ENCODE data around the gene NUMBL.
"Not testable (repeated sequence)": the region's sequence is repeated elsewhere in the genome, so short reads cannot be mapped to it uniquely, and the experiment has no call there.

The NUMBL gene

GRCh38 chr19:40690050-40690692 lies at the start of gene NUMBL:
Gene NUMBL (minus strand): TSS chr19:40690651. CDS start chr19:40690483, 168 bp downstream.
- no peak for DNase-seq (ENCODE audit: low read depth in 2 of 2)

- no peak for DNase-seq (ENCODE audit: low read depth in 2 of 2)
Measured at GRCh38 chr19:40739030-40739839, 48.8 kb upstream of the NUMBL start.

GRCh38 chr19:40737102-40737644 lies 46.7 kb upstream of the NUMBL start:
- no peak for DNase-seq (ENCODE audit: low read depth in 2 of 2)

- DNase-seq (ENCODE audit: low read depth in 2 of 2) = no peak
Measured at GRCh38 chr19:40736661-40737060, 46.2 kb upstream of the NUMBL start.

GRCh38 chr19:40735013-40735771 lies 44.7 kb upstream of the NUMBL start:
- no peak for DNase-seq (ENCODE audit: low read depth in 2 of 2)

- no peak for DNase-seq (ENCODE audit: low read depth in 2 of 2)
Measured at GRCh38 chr19:40733149-40733548, 42.7 kb upstream of the NUMBL start.

GRCh38 chr19:40732304-40732703 lies 41.9 kb upstream of the NUMBL start:
- DNase-seq (ENCODE audit: low read depth in 2 of 2) = not testable (repeated sequence)

- not testable (repeated sequence) for DNase-seq (ENCODE audit: low read depth in 2 of 2)
Measured at GRCh38 chr19:40730065-40730464, 39.6 kb upstream of the NUMBL start.

GRCh38 chr19:40726279-40726678 lies 35.8 kb upstream of the NUMBL start:
- no peak for DNase-seq (ENCODE audit: low read depth in 2 of 2)

- DNase-seq (ENCODE audit: low read depth in 2 of 2) = no peak
Measured at GRCh38 chr19:40724855-40725254, 34.4 kb upstream of the NUMBL start.

- no peak for DNase-seq (ENCODE audit: low read depth in 2 of 2)
Measured at GRCh38 chr19:40724315-40724714, 33.9 kb upstream of the NUMBL start.

GRCh38 chr19:40723661-40724254 lies 33.3 kb upstream of the NUMBL start:
- no peak for DNase-seq (ENCODE audit: low read depth in 2 of 2)

GRCh38 chr19:40721936-40722661 lies 31.6 kb upstream of the NUMBL start:
- DNase-seq (ENCODE audit: low read depth in 2 of 2) = no peak

GRCh38 chr19:40721140-40721486 lies 30.7 kb upstream of the NUMBL start:
- DNase-seq (ENCODE audit: low read depth in 2 of 2) = no peak

GRCh38 chr19:40719414-40719894 lies 29.0 kb upstream of the NUMBL start:
- DNase-seq (ENCODE audit: low read depth in 2 of 2) = no peak

- DNase-seq (ENCODE audit: low read depth in 2 of 2) = no peak
Measured at GRCh38 chr19:40718774-40719391, 28.4 kb upstream of the NUMBL start.

- no peak for DNase-seq (ENCODE audit: low read depth in 2 of 2)
Measured at GRCh38 chr19:40717880-40718773, 27.7 kb upstream of the NUMBL start.

- no peak for DNase-seq (ENCODE audit: low read depth in 2 of 2)
Measured at GRCh38 chr19:40717325-40717879, 27.0 kb upstream of the NUMBL start.
